WTC11 (cell line): ENCODE results near the gene LINC01488. TPM values are rescaled to one million over a fixed set of nuclear protein-coding genes. Genes with fewer than 3 reads are reported as not detected.

ENCODE experiments used
- ATAC-seq: fragments of 200-7000 bp; cut with Tn5 transposase; 2 replicates; pipeline ENCODE4 v1.10.0; 2021; ENCODE audit warnings: mild to moderate bottlenecking, moderate library complexity
- CTCF ChIA-PET: fragments of 300-600 bp; sonication (Branson Sonifier 250); formaldehyde crosslinking; loops from one replicate; lab custom pipeline; 2021; ENCODE audit warnings: antibody characterized with exemption; lab: Charles Lee
- POLR2A ChIA-PET: fragments of 350-600 bp; sonication (Branson Sonifier 250); formaldehyde crosslinking; loops from one replicate; lab custom pipeline; 2021; ENCODE audit warnings: antibody characterized with exemption; lab: Charles Lee
- DNase-seq: peaks from one replicate; pipeline ENCODE4 v3.0.0; 2021; ENCODE audit warnings: low spot score
- H3K27ac Mint-ChIP-seq: 2 replicates; pipeline ENCODE4 v1.8.0; 2021; ENCODE audit warnings: mixed read lengths
- H3K27me3 Mint-ChIP-seq: 2 replicates; pipeline ENCODE4 v1.8.0; 2021; ENCODE audit warnings: low read depth, mild to moderate bottlenecking, moderate library complexity, mixed read lengths
- H3K36me3 Mint-ChIP-seq: 2 replicates; pipeline ENCODE4 v1.8.0; 2021; ENCODE audit warnings: mixed read lengths
- H3K4me1 Mint-ChIP-seq: 2 replicates; pipeline ENCODE4 v1.8.0; 2022; ENCODE audit warnings: mixed read lengths
- H3K4me3 Mint-ChIP-seq: 2 replicates; pipeline ENCODE4 v1.8.0; 2021; ENCODE audit warnings: mild to moderate bottlenecking, moderate library complexity, mixed read lengths
- H3K9me3 Mint-ChIP-seq: 2 replicates; pipeline ENCODE4 v1.8.0; 2021; ENCODE audit warnings: mixed read lengths
- AFF4 ChIP-seq: sonication (generic); formaldehyde crosslinking; IDR thresholded peaks from 2 replicates; pipeline ENCODE4 v1.8.1; 2023; ENCODE audit warnings: mild to moderate bottlenecking, missing genetic modification reagents, borderline replicate concordance
- ARID4B ChIP-seq: sonication (generic); formaldehyde crosslinking; IDR thresholded peaks from 2 replicates; pipeline ENCODE4 v1.8.0; 2023; ENCODE audit warnings: missing genetic modification reagents, mild to moderate bottlenecking, borderline replicate concordance
- ATF1 ChIP-seq: sonication (generic); formaldehyde crosslinking; IDR thresholded peaks from 2 replicates; pipeline ENCODE4 v1.8.1; 2023; ENCODE audit warnings: mild to moderate bottlenecking, moderate library complexity, missing genetic modification reagents
- CDX4 ChIP-seq: fragments of 250-450 bp; sonication (Bioruptor Pico); IDR thresholded peaks from 2 replicates; pipeline ENCODE4 v1.9.0; 2021; ENCODE audit warnings: moderate library complexity, mild to moderate bottlenecking, inconsistent platforms, borderline replicate concordance
- CTCF ChIP-seq: fragments of 200-600 bp; IDR thresholded peaks from 2 replicates; pipeline ENCODE4 v1.8.0; 2022; ENCODE audit warnings: antibody characterized with exemption
- ERG ChIP-seq: fragments of 250-450 bp; sonication (Bioruptor Pico); IDR thresholded peaks from 2 replicates; pipeline ENCODE4 v1.8.0; 2021; ENCODE audit warnings: mild to moderate bottlenecking
- GTF2I ChIP-seq: fragments of 250-450 bp; sonication (Bioruptor Pico); conservative IDR thresholded peaks from 2 replicates; pipeline ENCODE4 v1.4.0; 2021; ENCODE audit warnings: mild to moderate bottlenecking
- IRF1 ChIP-seq: sonication (generic); formaldehyde crosslinking; IDR thresholded peaks from 2 replicates; pipeline ENCODE4 v1.8.0; 2023; ENCODE audit warnings: missing genetic modification reagents
- MXD4 ChIP-seq: fragments of 250-450 bp; sonication (Bioruptor Pico); IDR thresholded peaks from 2 replicates; pipeline ENCODE4 v1.8.0; 2021; ENCODE audit warnings: mild to moderate bottlenecking, moderate library complexity, borderline replicate concordance
- NFATC4 ChIP-seq: fragments of 250-450 bp; sonication (Bioruptor Pico); IDR thresholded peaks from 2 replicates; pipeline ENCODE4 v1.9.0; 2021; ENCODE audit warnings: mild to moderate bottlenecking
- NR3C1 ChIP-seq: sonication (generic); formaldehyde crosslinking; conservative IDR thresholded peaks from 2 replicates; pipeline ENCODE4 v1.8.1; 2023; ENCODE audit warnings: low read depth, mild to moderate bottlenecking, missing genetic modification reagents
- RORB ChIP-seq: fragments of 250-450 bp; sonication (Bioruptor Pico); IDR thresholded peaks from 2 replicates; pipeline ENCODE4 v1.9.0; 2021; ENCODE audit warnings: mild to moderate bottlenecking
- STAT6 ChIP-seq: sonication (generic); formaldehyde crosslinking; conservative IDR thresholded peaks from 2 replicates; pipeline ENCODE4 v1.8.1; 2023; ENCODE audit warnings: mild to moderate bottlenecking, low read depth, missing genetic modification reagents, moderate library complexity
- ZBTB21 ChIP-seq: sonication (generic); formaldehyde crosslinking; IDR thresholded peaks from 2 replicates; pipeline ENCODE4 v1.8.1; 2023; ENCODE audit warnings: mild to moderate bottlenecking, missing genetic modification reagents, borderline replicate concordance
- ZNF423 ChIP-seq: fragments of 250-450 bp; sonication (Bioruptor Pico); IDR thresholded peaks from 2 replicates; pipeline ENCODE4 v2.1.2; 2022; ENCODE audit warnings: mild to moderate bottlenecking, moderate library complexity
- ZNF425 ChIP-seq: fragments of 250-450 bp; sonication (Bioruptor Pico); conservative IDR thresholded peaks from 2 replicates; pipeline ENCODE4 v1.9.0; 2021; ENCODE audit warnings: mild to moderate bottlenecking
- ZNF671 ChIP-seq: fragments of 250-450 bp; sonication (Bioruptor Pico); IDR thresholded peaks from 2 replicates; pipeline ENCODE4 v1.8.0; 2021; ENCODE audit warnings: mild to moderate bottlenecking
- total RNA-seq: library from RNA; stranded (reverse); gene quantifications from 3 replicates; pipeline ENCODE4 v1.2.3, GENCODE V29; 2021

LINC01488 gene
- total RNA-seq, 1 experiment from 2014 or later, result not detected

GRCh38 chr11:69450064-69450856 lies 31.2 kb upstream of the LINC01488 start:
- DNase-seq, result no peak
- Mint-ChIP-seq H3K27ac (peak overlapping the region; percentile 34; the same call in 1 of the 2 replicates), H3K9me3 (peaks cover 6% of the 10 kb centered on the region), H3K4me3 (no peak overlapping the region), H3K4me1 (peaks cover 25% of the 10 kb centered on the region), H3K36me3 (no peaks in the 10 kb centered on the region), H3K27me3 (no peaks in the 10 kb centered on the region)
- ChIA-PET POLR2A (interaction anchor here (0.6 kb wide), 1 partner anchor 122 kb away, joined by 3 read pairs; no protein-coding TSS in a partner anchor), CTCF (interaction anchor here (0.7 kb wide), 1 partner anchor 12 kb away, joined by 3 read pairs; no protein-coding TSS in a partner anchor)
- no peak for ATAC-seq
- TF ChIP-seq NFATC4 (CRISPR knock-in tag), result no peak
- TF ChIP-seq ATF1 (CRISPR knock-in tag), result no peak
- no peak for TF ChIP-seq RORB (CRISPR knock-in tag)
- TF ChIP-seq IRF1 (CRISPR knock-in tag), result no peak
- TF ChIP-seq ZNF423 (CRISPR knock-in tag), result no peak
- no peak for TF ChIP-seq ZBTB21 (CRISPR knock-in tag)
- no peak for TF ChIP-seq MXD4 (CRISPR knock-in tag)
- no peak for TF ChIP-seq STAT6 (CRISPR knock-in tag)
- TF ChIP-seq ARID4B (CRISPR knock-in tag), result no peak
- no peak for TF ChIP-seq ZNF425 (CRISPR knock-in tag)
- no peak for TF ChIP-seq CTCF
- TF ChIP-seq ERG (CRISPR knock-in tag), result no peak
- TF ChIP-seq NR3C1 (CRISPR knock-in tag), result no peak
- TF ChIP-seq AFF4 (CRISPR knock-in tag), result no peak
- no peak for TF ChIP-seq GTF2I (CRISPR knock-in tag)
- TF ChIP-seq ZNF671 (CRISPR knock-in tag), result no peak
- TF ChIP-seq CDX4 (CRISPR knock-in tag), result no peak
